Keratinocyte (primary cell): ENCODE measurements around the gene SPRR1B. TPM values are rescaled to one million over a fixed set of nuclear protein-coding genes. Genes with fewer than 3 reads are reported as not detected.

ENCODE experiments used
- DNase-seq: peaks from one replicate; pipeline ENCODE4 v3.0.0-alpha.2; 2011; ENCODE audit warnings: low read depth, missing footprints, low spot score
- FAIRE-seq: peaks from 2 replicates; lab custom pipeline; 2011; peaks lifted over from hg19 to GRCh38; lab: Jason Lieb, UNC
- H2AFZ ChIP-seq: 2 replicates; pipeline ENCODE4 v1.6.0; 2012; ENCODE audit warnings: low read length, control low read depth, inconsistent platforms; ENCODE audit not compliant: control insufficient read depth
- H3K27ac ChIP-seq: 2 replicates; pipeline ENCODE4 v1.5.1; 2011; ENCODE audit warnings: low read length; ENCODE audit not compliant: control insufficient read depth, insufficient read depth
- H3K27me3 ChIP-seq: 3 replicates; pipeline ENCODE4 v1.6.0; 2011; ENCODE audit warnings: low read length; ENCODE audit not compliant: control insufficient read depth, insufficient read depth; ENCODE audit errors: extremely low read depth
- H3K36me3 ChIP-seq, 2 experiments: 2 replicates in 1 of 2; 3 replicates in 1 of 2; pipeline ENCODE4 v1.5.1; 2011; ENCODE audit warnings: low read length in 2 of 2, mild to moderate bottlenecking in 1 of 2; ENCODE audit not compliant: control insufficient read depth in 2 of 2, insufficient read depth in 2 of 2; ENCODE audit errors: extremely low read depth in 1 of 2
- H3K4me1 ChIP-seq: 3 replicates; pipeline ENCODE4 v1.5.1; 2011; ENCODE audit warnings: low read length; ENCODE audit not compliant: control insufficient read depth, insufficient read depth; ENCODE audit errors: extremely low read depth
- H3K4me2 ChIP-seq: 3 replicates; pipeline ENCODE4 v1.6.0; 2011; ENCODE audit warnings: low read depth, low read length; ENCODE audit not compliant: control insufficient read depth, insufficient read depth; ENCODE audit errors: extremely low read depth
- H3K4me3 ChIP-seq, 3 experiments: fragments of 200-600 bp in 1 of 3; sonication (generic) in 1 of 3; 2 replicates in 2 of 3; 3 replicates in 1 of 3; pipeline ENCODE4 v1.5.1; 2011 to 2016; ENCODE audit warnings: low read length in 3 of 3, mild to moderate bottlenecking in 3 of 3, control low read depth in 2 of 3, inconsistent platforms in 1 of 3, low read depth in 1 of 3, mixed read lengths in 1 of 3, mixed run types in 1 of 3, moderate library complexity in 1 of 3; ENCODE audit not compliant: control insufficient read depth in 2 of 3, insufficient read depth in 2 of 3; ENCODE audit errors: extremely low read depth in 1 of 3
- H3K79me2 ChIP-seq: 2 replicates; pipeline ENCODE4 v1.6.0; 2012; ENCODE audit warnings: low read length; ENCODE audit not compliant: control insufficient read depth, insufficient read depth
- H3K9ac ChIP-seq: 3 replicates; pipeline ENCODE4 v1.6.0; 2011; ENCODE audit warnings: low read length; ENCODE audit not compliant: control insufficient read depth, insufficient read depth; ENCODE audit errors: extremely low read depth
- H3K9me1 ChIP-seq: 3 replicates; pipeline ENCODE4 v1.6.0; 2011; ENCODE audit warnings: low read length; ENCODE audit not compliant: control insufficient read depth, insufficient read depth; ENCODE audit errors: extremely low read depth
- H3K9me3 ChIP-seq: 2 replicates; pipeline ENCODE4 v1.5.1; 2012; ENCODE audit warnings: low read depth, low read length; ENCODE audit not compliant: control insufficient read depth
- H4K20me1 ChIP-seq: 3 replicates; pipeline ENCODE4 v1.6.0; 2011; ENCODE audit warnings: low read length; ENCODE audit not compliant: control insufficient read depth, insufficient read depth; ENCODE audit errors: extremely low read depth
- CTCF ChIP-seq, 3 experiments: IDR thresholded peaks in 1 of 3; conservative IDR thresholded peaks in 1 of 3; optimal IDR thresholded peaks in 1 of 3; 2 replicates in 2 of 3; 3 replicates in 1 of 3; pipeline versions ENCODE3 to v1.5.1; 2011; ENCODE audit warnings: low read length in 3 of 3, mild to moderate bottlenecking in 3 of 3, moderate library complexity in 2 of 3, control low read depth in 1 of 3, inconsistent platforms in 1 of 3; ENCODE audit not compliant: insufficient read depth in 2 of 3; ENCODE audit errors: extremely low read depth in 1 of 3
- EZH2 ChIP-seq: IDR thresholded peaks from one replicate; pipeline ENCODE4 v1.6.1; 2012; ENCODE audit warnings: inconsistent platforms, mild to moderate bottlenecking, low read length, moderate library complexity
- dilution Hi-C: fragments of 300-500 bp; cut with MboI; formaldehyde crosslinking; loops from one replicate; pipeline ENCODE4 v1.7.0; 2020; ENCODE audit warnings: low sequenced_read_pairs; ENCODE audit not compliant: extremely low pct_ligation_motif_present
- polyA plus RNA-seq, 5 experiments: library from polyadenylated mRNA; depleted of rRNA in 3 of 5; stranded (reverse) in 3 of 5; stranded (forward) in 1 of 5; unstranded in 1 of 5; fragments of >200 nt; gene quantifications; 1 replicate in 1 of 5; 2 replicates in 3 of 5; 3 replicates in 1 of 5; pipeline versions ENCODE4 v1.2.1 to v1.2.3, GENCODE V29; 2011 to 2012; ENCODE audit warnings: missing spikeins in 2 of 5, low read depth in 1 of 5, low replicate concordance in 1 of 5

The SPRR1B gene
- polyA plus RNA-seq, 1 donor (not counting 4 experiments of a cell fraction or from before 2014, with no cell fraction given): 253 TPM

- TF ChIP-seq EZH2 (no peak), CTCF (optimal IDR thresholded peaks at IDR 0.05 in 1 of 3, IDR thresholded peaks at IDR 0.05 in 1 of 3, conservative IDR thresholded peaks at IDR 0.05 in 1 of 3; ENCODE audit: extremely low read depth in 1 of 3, insufficient read depth in 2 of 3, low read length in 3 of 3) (no peak)
- H3K27me3 ChIP-seq: no peaks in the 10 kb centered on the region
- FAIRE-seq (no peak), DNase-seq (no peak)
- H3K9me3 ChIP-seq: no peaks in the 10 kb centered on the region
- H3K79me2 ChIP-seq: no peaks in the 10 kb centered on the region
- H3K4me2 ChIP-seq: no peak overlapping the region
- no peaks in the 10 kb centered on the region for H3K9me1 ChIP-seq
- H3K4me3 ChIP-seq: no peak overlapping the region
- no peaks in the 10 kb centered on the region for H4K20me1 ChIP-seq
- no peak overlapping the region for H2AFZ ChIP-seq
- H3K27ac ChIP-seq: no peak overlapping the region
- peaks cover 14% of the 10 kb centered on the region for H3K4me1 ChIP-seq
- no peaks in the 10 kb centered on the region for H3K36me3 ChIP-seq
- no peak overlapping the region for H3K9ac ChIP-seq
- dilution Hi-C loops: no loop called here
Observed at GRCh38 chr1:152995842-152996241, 35.2 kb upstream of the SPRR1B start.

- Histone ChIP-seq H3K4me2 (no peak overlapping the region), H3K79me2 (no peaks in the 10 kb centered on the region), H3K9me1 (no peaks in the 10 kb centered on the region), H3K27me3 (no peaks in the 10 kb centered on the region), H4K20me1 (no peaks in the 10 kb centered on the region), H3K4me3 (no peak overlapping the region), H3K9me3 (no peaks in the 10 kb centered on the region), H3K9ac (no peak overlapping the region), H3K4me1 (peaks cover 14% of the 10 kb centered on the region), H3K27ac (no peak overlapping the region), H2AFZ (no peak overlapping the region), H3K36me3 (no peaks in the 10 kb centered on the region)
- no peak for TF ChIP-seq EZH2
- TF ChIP-seq CTCF (optimal IDR thresholded peaks at IDR 0.05 in 1 of 3, IDR thresholded peaks at IDR 0.05 in 1 of 3, conservative IDR thresholded peaks at IDR 0.05 in 1 of 3; ENCODE audit: extremely low read depth in 1 of 3, insufficient read depth in 2 of 3, low read length in 3 of 3): no peak
- FAIRE-seq: no peak
- dilution Hi-C loops: no loop called here
- no peak for DNase-seq
Observed at GRCh38 chr1:152996633-152997400, 34.2 kb upstream of the SPRR1B start.
